Ovary (tissue), 9 donors: ENCODE results near the gene GPATCH1. TPM values are rescaled to one million over a fixed set of nuclear protein-coding genes. Genes with fewer than 3 reads are reported as not detected.

Experiments
- DNase-seq, 5 donors: peaks; one replicate each; pipeline ENCODE4 v3.0.0-alpha.2; 2019 to 2020
- H3K27ac ChIP-seq, 2 donors: fragments of 200-600 bp; one replicate each; pipeline versions ENCODE4 v1.5.1 to v1.8.0; 2019 to 2022
- H3K27me3 ChIP-seq: fragments of 200-600 bp; one replicate; pipeline ENCODE4 v1.8.0; 2022
- H3K36me3 ChIP-seq: fragments of 200-600 bp; sonication (generic); one replicate; pipeline ENCODE4 v1.5.1; 2019
- H3K4me1 ChIP-seq: one replicate; pipeline ENCODE4 v1.8.1; 2013; ENCODE audit warnings: mild to moderate bottlenecking, moderate library complexity; ENCODE audit not compliant: insufficient read depth
- H3K4me3 ChIP-seq: fragments of 200-600 bp; sonication (generic); one replicate; pipeline ENCODE4 v1.5.1; 2017
- H3K9me3 ChIP-seq, 2 donors: fragments of 200-600 bp in 1 of 2; sonication (generic) in 1 of 2; one replicate each; pipeline versions ENCODE4 v1.5.1 to v1.8.1; 2013 to 2019; ENCODE audit warnings: mild to moderate bottlenecking in 1 of 2, moderate library complexity in 1 of 2
- EP300 ChIP-seq: sonication (generic); formaldehyde crosslinking; IDR thresholded peaks from one replicate; pipeline ENCODE4 v1.6.1; 2017; ENCODE audit warnings: antibody characterized with exemption
- POLR2A ChIP-seq: fragments of 450-650 bp; IDR thresholded peaks from one replicate; pipeline ENCODE4 v1.6.1; 2017; ENCODE audit warnings: antibody characterized with exemption, mild to moderate bottlenecking, moderate library complexity
- WGBS, 3 donors: extraction: QIAGEN DNeasy Blood & Tissue Kit in 1 of 3; methylation state at CpG; one replicate each; pipeline versions ENCODE4 v1.1.5 to v1.1.7; 2013 to 2017; 5-methylcytosine and 5-hydroxymethylcytosine counted together
- intact Hi-C, 4 donors: fragments of 100-400 bp; cut with DNase I; formaldehyde crosslinking; loops; one replicate each; pipeline versions ENCODE4 v1.11.0 to v1.15.1; 2022 to 2023
- polyA plus RNA-seq, 2 donors: library from polyadenylated mRNA; stranded (reverse); fragments of 200-250 nt in 1 of 2; fragments of 350-450 nt in 1 of 2; fragmentation: Illumina TruSeq in 1 of 2; extraction: RNeasy Lipid Tissue Mini Kit (QIAGEN cat#74804) in 1 of 2; gene quantifications; one replicate each; pipeline ENCODE4 v1.2.3, GENCODE V29; 2013 to 2014
- total RNA-seq, 7 donors: library from RNA; depleted of rRNA in 2 of 7; stranded (reverse); fragments of >200 nt in 2 of 7; fragmentation: NEBNext Ultra II Directional in 3 of 7; extraction: Animal tissue kit (Norgen Biotek cat#: 25700) in 3 of 7; gene quantifications; one replicate each; pipeline versions ENCODE4 v1.1.0 to v1.2.4, GENCODE V29; 2016 to 2023
- TF ChIP-seq, protein P1 (sequence below), 3 donors: fragments of 450-650 bp in 2 of 3; fragments of 200-600 bp in 1 of 3; IDR thresholded peaks; one replicate each; pipeline versions ENCODE4 v1.5.1 to v1.8.0; 2016 to 2022; ENCODE audit warnings: antibody characterized with exemption in 3 of 3, mild to moderate bottlenecking in 1 of 3
- donor health status: DM: no; HTN: no; CAD: no; lungs with moderate emphysema.
- donor health status: DM: no; HTN: no; CAD: no.
- donor health status: Bipolar disorder and iron deficiency.
- donor health status: DM: yes; HTN: yes; CAD: no.
- donor health status: DM: no; HTN: no; CAD: no.
- donor health status: DM: yes; HTN: yes; CAD: no.

Gene GPATCH1
- total and polyA plus RNA-seq, 9 donors = 4.4 to 11.5 (median 10.5) TPM

DNA sequence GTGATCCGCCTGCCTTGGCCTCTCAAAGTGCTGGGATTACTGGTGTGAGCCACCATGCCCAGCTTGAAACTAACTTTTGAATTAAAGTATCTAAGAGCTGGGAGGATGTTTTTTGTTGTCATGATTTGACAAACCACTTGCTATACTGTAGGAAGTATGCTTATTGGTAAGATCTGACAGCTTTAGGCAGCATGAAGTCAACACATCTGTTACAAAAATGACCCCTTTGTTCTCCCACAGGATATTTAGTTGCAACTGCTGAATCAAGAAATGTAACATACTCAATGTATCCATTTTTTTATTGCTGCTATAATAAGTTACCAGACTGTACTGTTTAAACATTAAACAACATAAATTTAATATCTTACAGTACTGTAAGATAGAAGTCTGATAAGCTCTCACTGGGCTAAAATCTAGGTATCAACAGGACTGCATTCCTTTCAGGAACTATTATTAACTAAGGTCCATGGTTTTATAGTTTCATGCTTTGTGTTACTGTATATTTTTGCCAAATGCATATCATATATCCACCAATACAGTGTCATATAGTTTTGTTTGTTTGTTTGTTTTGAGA, 90.3 kb downstream of the GPATCH1 start:
- DNase-seq = no peak
- intact Hi-C loops = no loop called here
- Histone ChIP-seq H3K4me3 (no peak overlapping the region), H3K27ac (no peak overlapping the region), H3K36me3 (no peaks in the 10 kb centered on the region), H3K27me3 (no peaks in the 10 kb centered on the region), H3K9me3 (no peaks in the 10 kb centered on the region), H3K4me1 (peaks cover 7% of the 10 kb centered on the region)
- TF ChIP-seq POLR2A (no peak), EP300 (no peak)
- TF ChIP-seq, protein P1, sequence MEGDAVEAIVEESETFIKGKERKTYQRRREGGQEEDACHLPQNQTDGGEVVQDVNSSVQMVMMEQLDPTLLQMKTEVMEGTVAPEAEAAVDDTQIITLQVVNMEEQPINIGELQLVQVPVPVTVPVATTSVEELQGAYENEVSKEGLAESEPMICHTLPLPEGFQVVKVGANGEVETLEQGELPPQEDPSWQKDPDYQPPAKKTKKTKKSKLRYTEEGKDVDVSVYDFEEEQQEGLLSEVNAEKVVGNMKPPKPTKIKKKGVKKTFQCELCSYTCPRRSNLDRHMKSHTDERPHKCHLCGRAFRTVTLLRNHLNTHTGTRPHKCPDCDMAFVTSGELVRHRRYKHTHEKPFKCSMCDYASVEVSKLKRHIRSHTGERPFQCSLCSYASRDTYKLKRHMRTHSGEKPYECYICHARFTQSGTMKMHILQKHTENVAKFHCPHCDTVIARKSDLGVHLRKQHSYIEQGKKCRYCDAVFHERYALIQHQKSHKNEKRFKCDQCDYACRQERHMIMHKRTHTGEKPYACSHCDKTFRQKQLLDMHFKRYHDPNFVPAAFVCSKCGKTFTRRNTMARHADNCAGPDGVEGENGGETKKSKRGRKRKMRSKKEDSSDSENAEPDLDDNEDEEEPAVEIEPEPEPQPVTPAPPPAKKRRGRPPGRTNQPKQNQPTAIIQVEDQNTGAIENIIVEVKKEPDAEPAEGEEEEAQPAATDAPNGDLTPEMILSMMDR (IDR thresholded peaks at IDR 0.05) = no peak
- WGBS, 3 donors = 95 to 100% (median 100%) methylated on average over 1 of the region's 1 CpG

DNA sequence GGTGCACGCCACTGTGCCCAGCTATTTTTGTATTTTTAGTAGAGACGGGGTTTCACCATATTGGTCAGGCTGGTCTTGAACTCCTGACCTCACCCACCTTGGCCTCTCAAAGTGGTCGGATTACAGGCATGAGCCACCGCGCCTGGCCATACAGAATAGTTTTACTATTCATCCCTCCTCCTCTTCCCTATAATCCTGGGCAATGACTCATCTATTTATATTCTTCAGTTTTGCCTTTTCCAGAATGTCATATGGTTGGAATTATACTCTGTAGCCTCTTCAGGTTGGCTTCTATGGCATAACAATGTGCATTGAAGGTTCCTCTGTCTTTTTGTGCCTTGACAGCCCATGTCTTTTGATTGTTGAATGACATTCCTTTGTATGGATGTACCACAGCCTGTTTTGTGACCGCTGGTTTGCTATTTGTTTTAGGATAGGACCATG, 91.0 kb downstream of the GPATCH1 start:
- Histone ChIP-seq H3K4me1 (peaks cover 7% of the 10 kb centered on the region), H3K36me3 (no peaks in the 10 kb centered on the region), H3K27ac (no peak overlapping the region), H3K9me3 (no peaks in the 10 kb centered on the region), H3K4me3 (no peak overlapping the region), H3K27me3 (no peaks in the 10 kb centered on the region)
- intact Hi-C loops = no loop called here
- DNase-seq = no peak
- WGBS, 3 donors = 87 to 88% (median 88%) methylated on average over 6 of the region's 6 CpGs
- TF ChIP-seq POLR2A = no peak
- TF ChIP-seq, protein P1 (IDR thresholded peaks at IDR 0.05) = no peak
- no peak for TF ChIP-seq EP300

DNA sequence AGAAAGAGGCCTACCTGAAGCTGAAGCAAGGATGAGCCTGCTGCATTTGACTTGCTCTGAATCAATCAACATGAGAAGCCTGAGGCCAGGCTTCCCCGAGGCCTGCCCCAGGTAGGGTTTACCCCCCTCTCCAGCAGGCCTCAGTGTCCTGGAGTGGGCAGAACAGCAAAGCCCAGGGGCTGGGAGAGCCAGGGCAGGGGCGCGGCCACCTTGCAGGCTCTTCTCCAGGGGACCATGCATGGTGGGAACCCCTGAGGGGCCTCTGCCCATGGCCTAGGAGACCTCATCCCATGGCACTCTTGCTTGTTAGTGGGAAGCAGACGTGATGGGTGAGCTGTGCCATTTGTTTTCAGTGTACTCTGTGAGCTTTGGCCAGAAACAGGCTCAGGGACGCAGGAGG, 93.2 kb downstream of the GPATCH1 start:
- Histone ChIP-seq H3K27me3 (no peaks in the 10 kb centered on the region), H3K9me3 (no peaks in the 10 kb centered on the region), H3K27ac (no peak overlapping the region), H3K36me3 (no peaks in the 10 kb centered on the region), H3K4me1 (peaks cover 7% of the 10 kb centered on the region), H3K4me3 (no peak overlapping the region)
- DNase-seq = no peak
- no peak for TF ChIP-seq EP300
- TF ChIP-seq, protein P1 (IDR thresholded peaks at IDR 0.05) = no peak
- TF ChIP-seq POLR2A = no peak
- WGBS, 3 donors = 69 to 89% (median 73%) methylated on average over 5 of the region's 5 CpGs
- intact Hi-C loops = no loop called here

DNA sequence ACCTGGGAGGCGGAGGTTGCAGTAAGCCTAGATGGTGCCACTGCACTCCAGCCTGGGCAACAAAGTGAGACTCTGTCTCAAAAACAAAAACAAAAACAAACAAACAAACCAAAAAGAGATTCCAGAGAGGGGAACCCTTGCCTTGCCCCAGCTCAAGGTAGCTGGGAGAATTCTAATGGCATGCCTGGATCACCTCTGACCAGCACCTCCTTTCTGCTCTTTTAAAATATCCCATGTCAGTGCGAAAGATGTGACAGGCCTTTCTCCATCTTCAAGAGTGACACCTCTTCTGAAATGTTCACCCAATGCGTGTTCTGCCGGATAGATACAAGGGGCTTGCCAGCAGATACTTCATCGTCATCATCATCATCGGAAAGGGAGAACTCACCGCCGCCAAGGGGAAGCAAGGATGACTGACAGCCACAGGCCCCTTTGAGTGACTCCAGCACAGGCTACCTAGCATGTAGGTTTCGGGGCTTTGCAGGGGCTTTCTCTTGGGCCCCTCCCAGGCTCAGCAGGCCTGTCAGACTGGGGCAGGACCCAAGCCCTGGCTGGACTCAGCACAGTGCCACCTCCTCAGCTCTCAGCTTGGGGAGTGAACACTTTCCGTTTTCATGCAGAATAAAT, 94.3 kb downstream of the GPATCH1 start:
- Histone ChIP-seq H3K27ac (no peak overlapping the region), H3K4me3 (no peak overlapping the region), H3K4me1 (peaks cover 7% of the 10 kb centered on the region), H3K36me3 (no peaks in the 10 kb centered on the region), H3K27me3 (no peaks in the 10 kb centered on the region), H3K9me3 (no peaks in the 10 kb centered on the region)
- WGBS, 3 donors = 91 to 92% (median 91%) methylated on average over 10 of the region's 10 CpGs
- intact Hi-C loops = no loop called here
- DNase-seq = no peak
- TF ChIP-seq EP300 (no peak), POLR2A (no peak)
- TF ChIP-seq, protein P1 (IDR thresholded peaks at IDR 0.05) = no peak
